ACC112 (cell line): ENCODE data around the gene SND1.

Experiments
- H2AFZ ChIP-seq: fragments of 200-600 bp; sonication (generic); one replicate; pipeline ENCODE4 v1.6.0; 2017; ENCODE audit warnings: antibody characterized with exemption, low read length; ENCODE audit not compliant: unreplicated experiment
- H3K27ac ChIP-seq: fragments of 200-600 bp; sonication (generic); 2 replicates; pipeline ENCODE4 v1.5.1; 2014; ENCODE audit warnings: low read depth, mild to moderate bottlenecking, antibody characterized with exemption, low read length, moderate library complexity
- H3K27me3 ChIP-seq: fragments of 200-600 bp; sonication (generic); 2 replicates; pipeline ENCODE4 v1.6.1; 2014; ENCODE audit warnings: mild to moderate bottlenecking, antibody characterized with exemption, low read length, moderate library complexity, mixed read lengths; ENCODE audit not compliant: insufficient read depth
- H3K36me3 ChIP-seq: fragments of 200-600 bp; sonication (generic); 2 replicates; pipeline ENCODE4 v1.6.1; 2016; ENCODE audit warnings: mild to moderate bottlenecking, antibody characterized with exemption, low read length, moderate library complexity, mixed read lengths; ENCODE audit not compliant: insufficient read depth
- H3K4me1 ChIP-seq: fragments of 200-600 bp; sonication (generic); one replicate; pipeline ENCODE4 v1.6.1; 2016; ENCODE audit warnings: low read length, mixed read lengths; ENCODE audit not compliant: insufficient read depth, unreplicated experiment, control insufficient read depth
- H3K4me3 ChIP-seq: fragments of 200-600 bp; sonication (generic); 2 replicates; pipeline ENCODE4 v1.5.1; 2014; ENCODE audit warnings: mild to moderate bottlenecking, low read depth, low read length
- H3K79me2 ChIP-seq: fragments of 200-600 bp; sonication (generic); one replicate; pipeline ENCODE4 v1.6.0; 2016; ENCODE audit warnings: low read length; ENCODE audit not compliant: control insufficient read depth, unreplicated experiment, insufficient read depth

Gene SND1

GRCh38 chr7:127708788-127709187 lies 56.8 kb downstream of the SND1 start:
- peaks cover 15% of the 10 kb centered on the region for H3K4me1 ChIP-seq
- H3K36me3 ChIP-seq: peaks cover 65% of the 10 kb centered on the region
- no peaks in the 10 kb centered on the region for H3K27me3 ChIP-seq
- H3K79me2 ChIP-seq: peaks cover 15% of the 10 kb centered on the region
- no peak overlapping the region for H3K4me3 ChIP-seq
- peak overlapping the region; percentile 75; the same call in 1 of the 2 replicates for H3K27ac ChIP-seq
- no peak overlapping the region for H2AFZ ChIP-seq

- Histone ChIP-seq H3K36me3 (peaks cover 55% of the 10 kb centered on the region), H3K79me2 (peaks cover 18% of the 10 kb centered on the region), H3K27me3 (no peaks in the 10 kb centered on the region), H3K27ac (no peak overlapping the region), H2AFZ (no peak overlapping the region), H3K4me3 (no peak overlapping the region), H3K4me1 (peaks cover 15% of the 10 kb centered on the region)
These were observed 58.6 kb downstream of the SND1 start for GRCh38 chr7:127710635-127711034.

DNA sequence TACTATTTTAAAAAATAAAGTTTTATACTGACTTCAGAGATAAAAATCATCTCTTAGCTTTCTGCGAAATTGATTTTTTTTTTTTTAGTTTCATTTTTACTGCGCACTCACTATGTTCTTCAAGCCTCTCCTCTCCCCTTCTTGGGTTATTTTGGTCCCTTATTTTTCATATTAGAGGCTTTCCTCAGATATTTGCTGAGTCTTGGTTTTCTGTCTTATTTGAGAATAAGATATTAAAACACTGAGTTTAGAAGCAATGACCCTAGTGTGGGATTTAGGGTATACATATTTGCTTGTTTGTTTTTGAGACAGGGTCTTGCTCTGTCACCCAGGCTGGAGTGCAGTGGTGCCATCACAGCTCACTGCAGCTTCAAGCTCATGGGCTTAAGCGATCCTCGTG lies 59.9 kb downstream of the SND1 start:
- H3K27ac ChIP-seq: no peak overlapping the region
- H3K79me2 ChIP-seq: peaks cover 29% of the 10 kb centered on the region
- H3K27me3 ChIP-seq: no peaks in the 10 kb centered on the region
- peaks cover 13% of the 10 kb centered on the region for H3K4me1 ChIP-seq
- H2AFZ ChIP-seq: no peak overlapping the region
- H3K4me3 ChIP-seq: no peak overlapping the region
- H3K36me3 ChIP-seq: peaks cover 54% of the 10 kb centered on the region

- Histone ChIP-seq H3K27ac (no peak overlapping the region), H3K27me3 (no peaks in the 10 kb centered on the region), H3K4me3 (no peak overlapping the region), H3K36me3 (peaks cover 50% of the 10 kb centered on the region), H3K79me2 (peaks cover 38% of the 10 kb centered on the region), H2AFZ (no peak overlapping the region), H3K4me1 (peaks cover 4% of the 10 kb centered on the region)
These were observed 61.0 kb downstream of the SND1 start for GRCh38 chr7:127713006-127713405.

DNA sequence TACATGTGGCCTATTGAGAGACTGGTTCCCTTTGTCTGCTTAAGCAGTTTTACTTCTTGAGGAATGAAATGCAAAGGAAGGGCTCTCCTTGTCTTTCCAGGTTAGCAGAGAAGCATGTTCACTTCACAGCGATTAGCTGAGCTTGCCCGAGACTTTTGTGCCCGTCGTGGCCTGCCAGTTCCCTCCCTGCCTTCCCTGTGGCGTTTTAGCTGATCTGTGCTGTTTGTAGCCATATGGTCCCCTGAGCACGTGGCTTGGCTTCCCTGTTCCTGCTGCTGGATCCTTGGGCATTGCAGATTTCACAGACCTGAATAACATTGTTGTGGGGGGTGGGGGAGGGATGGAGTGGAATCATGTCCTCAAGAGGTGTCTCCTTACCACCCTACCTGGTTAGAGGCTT lies 61.8 kb downstream of the SND1 start:
- H3K4me3 ChIP-seq: no peak overlapping the region
- no peaks in the 10 kb centered on the region for H3K27me3 ChIP-seq
- H3K79me2 ChIP-seq: peaks cover 45% of the 10 kb centered on the region
- H3K27ac ChIP-seq: no peak overlapping the region
- peaks cover 49% of the 10 kb centered on the region for H3K36me3 ChIP-seq
- no peaks in the 10 kb centered on the region for H3K4me1 ChIP-seq
- H2AFZ ChIP-seq: no peak overlapping the region

- H2AFZ ChIP-seq: no peak overlapping the region
- H3K79me2 ChIP-seq: peaks cover 53% of the 10 kb centered on the region
- peaks cover 34% of the 10 kb centered on the region for H3K36me3 ChIP-seq
- H3K4me1 ChIP-seq: no peaks in the 10 kb centered on the region
- H3K4me3 ChIP-seq: no peak overlapping the region
- no peaks in the 10 kb centered on the region for H3K27me3 ChIP-seq
- no peak overlapping the region for H3K27ac ChIP-seq
These were observed 63.3 kb downstream of the SND1 start for GRCh38 chr7:127715272-127715671.

DNA sequence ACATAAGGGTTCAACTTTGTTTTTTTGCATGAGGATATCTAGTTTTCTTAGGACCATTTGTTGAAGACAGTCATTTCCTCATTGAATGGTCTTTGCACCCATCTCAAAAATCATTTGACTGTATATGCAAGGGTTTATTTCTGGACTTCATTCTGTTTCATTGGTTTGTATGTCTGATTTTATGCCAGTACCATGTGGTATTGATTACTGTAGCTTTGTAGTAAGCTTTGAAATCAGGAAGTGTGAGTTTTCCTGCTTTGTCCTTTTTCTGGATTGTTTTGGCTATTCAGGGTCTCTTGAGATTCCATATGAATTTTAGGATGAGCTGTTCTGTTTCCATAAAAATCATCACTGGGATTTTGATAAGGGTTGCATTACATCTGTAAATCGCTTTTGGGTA lies 63.9 kb downstream of the SND1 start:
- H3K27me3 ChIP-seq: no peaks in the 10 kb centered on the region
- no peak overlapping the region for H2AFZ ChIP-seq
- peaks cover 28% of the 10 kb centered on the region for H3K36me3 ChIP-seq
- H3K27ac ChIP-seq: no peak overlapping the region
- peaks cover 55% of the 10 kb centered on the region for H3K79me2 ChIP-seq
- H3K4me3 ChIP-seq: no peak overlapping the region
- H3K4me1 ChIP-seq: no peaks in the 10 kb centered on the region

GRCh38 chr7:127717502-127718339 lies 65.7 kb downstream of the SND1 start:
- no peak overlapping the region for H2AFZ ChIP-seq
- peaks cover 15% of the 10 kb centered on the region for H3K36me3 ChIP-seq
- H3K4me3 ChIP-seq: no peak overlapping the region
- H3K4me1 ChIP-seq: no peaks in the 10 kb centered on the region
- no peak overlapping the region for H3K27ac ChIP-seq
- H3K27me3 ChIP-seq: no peaks in the 10 kb centered on the region
- peaks cover 53% of the 10 kb centered on the region for H3K79me2 ChIP-seq

- Histone ChIP-seq H3K4me1 (no peaks in the 10 kb centered on the region), H3K27me3 (no peaks in the 10 kb centered on the region), H3K79me2 (peaks cover 52% of the 10 kb centered on the region), H3K4me3 (no peak overlapping the region), H3K27ac (no peak overlapping the region), H2AFZ (no peak overlapping the region), H3K36me3 (peaks cover 11% of the 10 kb centered on the region)
These were observed 66.3 kb downstream of the SND1 start for GRCh38 chr7:127718340-127718679.

- Histone ChIP-seq H2AFZ (no peak overlapping the region), H3K4me1 (no peaks in the 10 kb centered on the region), H3K27me3 (no peaks in the 10 kb centered on the region), H3K79me2 (peaks cover 20% of the 10 kb centered on the region), H3K36me3 (peaks cover 4% of the 10 kb centered on the region; the same call in 1 of the 2 replicates), H3K27ac (no peak overlapping the region), H3K4me3 (no peak overlapping the region)
These were observed 74.5 kb downstream of the SND1 start for GRCh38 chr7:127726476-127726875.

DNA sequence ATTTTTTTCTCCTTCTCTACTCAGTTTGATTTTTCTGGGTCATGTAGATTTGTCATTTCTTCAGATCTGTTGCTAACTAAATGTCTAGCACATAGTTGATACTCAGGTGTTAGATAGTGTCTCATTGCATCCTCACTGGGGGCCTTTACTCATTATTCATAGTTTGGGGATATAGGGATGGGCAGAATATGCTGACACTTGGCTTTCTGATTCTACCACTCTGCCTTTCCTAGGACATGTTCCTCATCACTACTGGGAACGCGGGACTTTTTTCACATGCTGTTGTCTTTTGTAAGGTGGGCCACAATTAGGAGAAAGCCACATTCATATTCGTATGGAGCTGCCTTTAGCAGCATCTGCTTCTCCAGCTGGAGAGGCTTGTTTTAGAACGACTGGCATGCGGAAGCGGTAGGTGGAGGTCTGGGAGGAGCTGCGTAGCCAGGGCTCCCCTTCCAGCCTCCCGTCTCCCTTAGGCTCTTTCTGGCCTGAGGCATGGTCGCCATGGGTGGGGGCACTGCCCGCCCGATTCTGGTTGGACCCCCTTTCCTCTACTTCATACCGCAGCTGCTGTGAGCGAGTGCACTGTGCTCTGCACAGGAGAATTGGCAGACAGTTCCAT lies 78.8 kb downstream of the SND1 start:
- Histone ChIP-seq H3K4me3 (no peak overlapping the region), H3K4me1 (no peaks in the 10 kb centered on the region), H3K36me3 (peaks cover 11% of the 10 kb centered on the region), H3K27ac (no peak overlapping the region), H3K27me3 (no peaks in the 10 kb centered on the region), H2AFZ (no peak overlapping the region), H3K79me2 (peaks cover 42% of the 10 kb centered on the region)
